ENCODE measurements around the gene FGF1.

Gene FGF1

DNA sequence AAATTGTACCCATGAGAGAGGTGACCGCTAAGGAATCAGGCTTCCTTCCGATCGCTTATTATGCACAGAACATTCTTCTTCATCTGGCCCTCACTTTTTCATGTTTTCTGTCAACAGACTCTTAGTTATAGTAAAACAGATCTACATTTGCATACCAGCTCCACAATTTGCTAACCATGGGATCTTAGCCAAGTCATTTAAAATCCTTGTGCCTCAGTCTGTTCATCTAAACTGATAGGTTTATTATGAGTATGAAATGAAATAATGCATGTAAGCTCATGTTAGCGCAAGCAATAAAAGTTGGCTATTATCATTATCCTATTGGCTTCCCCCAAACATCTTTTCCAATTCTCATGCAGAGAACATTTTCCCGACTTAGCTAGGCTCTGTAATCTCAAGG, 42.3 kb downstream of the FGF1 start:
- Histone ChIP-seq H3K9me3 (no peaks in the 10 kb centered on the region), H3K36me3 (no peaks in the 10 kb centered on the region), H3K27ac (peak overlapping the region; percentile 68 to 75), H3K4me3 (no peak overlapping the region), H3K4me1 (peaks cover 0 to 32% (median 12%) of the 10 kb centered on the region in 4 donors), H3K27me3 (no peaks in the 10 kb centered on the region)
- DNase-seq = no peak
- TF ChIP-seq, protein P1, sequence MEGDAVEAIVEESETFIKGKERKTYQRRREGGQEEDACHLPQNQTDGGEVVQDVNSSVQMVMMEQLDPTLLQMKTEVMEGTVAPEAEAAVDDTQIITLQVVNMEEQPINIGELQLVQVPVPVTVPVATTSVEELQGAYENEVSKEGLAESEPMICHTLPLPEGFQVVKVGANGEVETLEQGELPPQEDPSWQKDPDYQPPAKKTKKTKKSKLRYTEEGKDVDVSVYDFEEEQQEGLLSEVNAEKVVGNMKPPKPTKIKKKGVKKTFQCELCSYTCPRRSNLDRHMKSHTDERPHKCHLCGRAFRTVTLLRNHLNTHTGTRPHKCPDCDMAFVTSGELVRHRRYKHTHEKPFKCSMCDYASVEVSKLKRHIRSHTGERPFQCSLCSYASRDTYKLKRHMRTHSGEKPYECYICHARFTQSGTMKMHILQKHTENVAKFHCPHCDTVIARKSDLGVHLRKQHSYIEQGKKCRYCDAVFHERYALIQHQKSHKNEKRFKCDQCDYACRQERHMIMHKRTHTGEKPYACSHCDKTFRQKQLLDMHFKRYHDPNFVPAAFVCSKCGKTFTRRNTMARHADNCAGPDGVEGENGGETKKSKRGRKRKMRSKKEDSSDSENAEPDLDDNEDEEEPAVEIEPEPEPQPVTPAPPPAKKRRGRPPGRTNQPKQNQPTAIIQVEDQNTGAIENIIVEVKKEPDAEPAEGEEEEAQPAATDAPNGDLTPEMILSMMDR (IDR thresholded peaks at IDR 0.05) = no peak
- intact Hi-C loops (cut with DNase I; ENCODE audit: low total_unique reads) = no loop called here

DNA sequence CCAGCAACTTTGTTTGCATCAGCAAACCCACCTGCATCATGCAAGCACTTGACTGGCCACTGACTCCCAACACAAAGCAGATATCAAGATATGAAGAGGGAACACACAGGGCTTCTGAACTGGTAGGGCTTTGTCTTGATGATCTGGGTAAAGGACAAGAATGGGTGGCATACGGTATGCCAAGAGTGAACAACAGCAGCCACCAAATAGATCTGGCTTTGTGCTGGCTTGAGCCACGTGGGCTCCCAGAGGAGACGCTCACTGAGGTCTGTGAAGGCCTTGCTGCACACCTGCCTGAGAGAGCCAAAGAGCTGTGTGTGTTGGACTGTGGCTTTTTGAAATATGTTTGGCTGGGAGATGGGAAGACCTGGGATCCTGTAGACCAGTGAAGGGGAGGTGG, 43.5 kb downstream of the FGF1 start:
- intact Hi-C loops (cut with DNase I; ENCODE audit: low total_unique reads) = no loop called here
- TF ChIP-seq, protein P1 (IDR thresholded peaks at IDR 0.05) = no peak
- H3K4me3 ChIP-seq = no peak overlapping the region
- H3K27ac ChIP-seq = no peak overlapping the region
- no peak for DNase-seq
- no peaks in the 10 kb centered on the region for H3K36me3 ChIP-seq
- H3K4me1 ChIP-seq = peaks cover 0 to 32% (median 12%) of the 10 kb centered on the region in 4 donors
- H3K9me3 ChIP-seq = no peaks in the 10 kb centered on the region
- H3K27me3 ChIP-seq = no peaks in the 10 kb centered on the region

DNA sequence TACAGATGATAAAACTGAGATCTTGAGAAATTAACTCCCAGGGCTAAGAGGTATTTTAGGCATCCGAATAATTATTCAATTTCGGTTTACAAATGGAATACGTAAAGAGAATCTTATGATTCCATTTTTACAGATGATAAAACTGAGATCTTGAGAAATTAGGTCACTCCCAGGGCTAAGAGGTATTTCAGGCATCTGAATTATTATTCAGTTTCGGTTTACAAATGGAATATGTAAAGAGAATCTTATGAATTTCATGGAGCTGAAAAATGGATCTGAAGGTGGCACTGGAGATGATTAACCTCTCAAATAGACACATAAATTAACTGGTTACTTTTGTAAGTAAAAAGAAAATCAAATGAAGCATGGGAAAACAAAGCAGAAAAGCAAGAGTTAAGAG, 44.2 kb downstream of the FGF1 start:
- H3K27me3 ChIP-seq = no peaks in the 10 kb centered on the region
- DNase-seq = no peak
- peak overlapping the region in 1 of 2 donors; percentile 2 for H3K27ac ChIP-seq
- H3K9me3 ChIP-seq = no peaks in the 10 kb centered on the region
- H3K36me3 ChIP-seq = no peaks in the 10 kb centered on the region
- H3K4me3 ChIP-seq = no peak overlapping the region
- intact Hi-C loops (cut with DNase I; ENCODE audit: low total_unique reads) = no loop called here
- peaks cover 0 to 39% (median 12%) of the 10 kb centered on the region in 4 donors for H3K4me1 ChIP-seq
- TF ChIP-seq, protein P1 (IDR thresholded peaks at IDR 0.05) = no peak

DNA sequence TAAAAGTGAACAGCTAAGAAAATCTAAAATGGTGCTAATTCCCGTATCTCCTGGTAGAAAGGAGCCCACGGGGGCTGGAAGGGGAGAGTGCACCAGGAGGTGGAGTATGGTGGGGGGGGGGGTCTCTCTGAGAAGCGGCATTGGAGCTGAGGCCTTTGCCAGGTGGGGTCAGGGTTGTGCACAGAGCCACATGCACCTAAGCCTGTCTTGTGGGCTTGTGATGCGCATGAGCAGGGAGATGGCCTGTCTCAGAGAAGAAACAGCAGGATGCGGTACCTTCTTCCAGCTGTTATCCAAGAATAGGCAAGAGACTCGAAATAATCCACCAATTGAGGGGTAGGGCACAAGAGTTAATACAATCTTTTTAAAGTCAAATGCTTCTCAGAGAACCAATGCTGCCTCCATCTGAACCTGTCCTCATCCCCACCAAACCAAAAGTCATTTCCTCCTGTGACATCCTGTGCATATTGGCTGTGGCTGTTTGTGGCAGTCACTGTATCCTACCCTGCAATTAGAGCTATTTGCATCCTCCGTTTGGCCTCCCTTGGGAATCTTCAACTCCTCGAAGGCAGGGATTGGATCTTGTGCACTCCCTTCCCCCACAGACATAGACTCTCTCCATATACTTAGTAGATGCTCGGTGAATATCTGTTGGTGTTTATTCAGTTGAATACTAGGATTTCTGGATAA, 45.4 kb downstream of the FGF1 start:
- Histone ChIP-seq H3K4me3 (no peak overlapping the region), H3K4me1 (peaks cover 0 to 49% (median 12%) of the 10 kb centered on the region in 4 donors), H3K36me3 (no peaks in the 10 kb centered on the region), H3K27me3 (no peaks in the 10 kb centered on the region), H3K27ac (no peak overlapping the region), H3K9me3 (no peaks in the 10 kb centered on the region)
- TF ChIP-seq, protein P1 (IDR thresholded peaks at IDR 0.05) = no peak
- intact Hi-C loops (cut with DNase I; ENCODE audit: low total_unique reads) = no loop called here
- no peak for DNase-seq

DNA sequence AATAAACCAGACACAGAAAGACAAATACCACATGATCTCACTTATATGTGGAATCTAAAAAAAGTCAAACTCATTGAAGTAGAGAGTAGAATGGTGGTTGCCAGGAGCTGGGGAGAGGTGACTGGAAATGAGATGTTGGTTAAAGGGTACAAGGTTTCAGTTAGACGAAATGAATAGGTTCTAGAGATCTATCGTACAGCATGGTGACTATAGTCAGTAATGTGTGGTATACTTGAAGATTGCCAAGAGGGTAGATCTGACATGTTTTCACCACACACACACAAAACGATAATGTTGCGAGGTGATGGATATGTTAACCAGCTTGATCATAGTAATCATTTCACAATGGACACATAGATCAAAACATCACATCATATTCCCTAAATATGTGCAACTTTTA, 46.4 kb downstream of the FGF1 start:
- no peaks in the 10 kb centered on the region for H3K27me3 ChIP-seq
- H3K9me3 ChIP-seq = no peaks in the 10 kb centered on the region
- TF ChIP-seq, protein P1 (IDR thresholded peaks at IDR 0.05) = no peak
- H3K4me1 ChIP-seq = peaks cover 0 to 44% (median 2%) of the 10 kb centered on the region in 4 donors
- no peak for DNase-seq
- H3K4me3 ChIP-seq = no peak overlapping the region
- intact Hi-C loops (cut with DNase I; ENCODE audit: low total_unique reads) = no loop called here
- no peaks in the 10 kb centered on the region for H3K36me3 ChIP-seq
- no peak overlapping the region for H3K27ac ChIP-seq
